HG03159 (cell line): ENCODE results near the gene RACGAP1.

Source experiments
- ATAC-seq: cut with Tn5 transposase; IDR thresholded peaks from one replicate; pipeline ENCODE4 v1.9.1; 2021; ENCODE audit warnings: mild to moderate bottlenecking, moderate library complexity; ENCODE audit not compliant: unreplicated experiment

Gene RACGAP1

GRCh38 chr12:50057000-50057841, 31.9 kb upstream of the RACGAP1 start, which contains the start of gene ASIC1:
TSS of gene ASIC1 (plus strand) at chr12:50057596. CDS start at chr12:50058767, 1,171 bp downstream.
- ATAC-seq: no peak

GRCh38 chr12:50056639-50056976, 31.3 kb upstream of the RACGAP1 start:
- no peak for ATAC-seq

- no peak for ATAC-seq
These were observed 30.7 kb upstream of the RACGAP1 start for GRCh38 chr12:50055831-50056638.

- no peak for ATAC-seq
These were observed 28.3 kb upstream of the RACGAP1 start for GRCh38 chr12:50053583-50053982.

- no peak for ATAC-seq
These were observed 27.7 kb upstream of the RACGAP1 start for GRCh38 chr12:50052964-50053363.

- no peak for ATAC-seq
These were observed 27.2 kb upstream of the RACGAP1 start for GRCh38 chr12:50052544-50052943.

- no peak for ATAC-seq
These were observed 26.0 kb upstream of the RACGAP1 start for GRCh38 chr12:50051101-50051806.

- ATAC-seq: no peak
These were observed 25.3 kb upstream of the RACGAP1 start for GRCh38 chr12:50050410-50051098.

GRCh38 chr12:50050119-50050385, 24.8 kb upstream of the RACGAP1 start:
- ATAC-seq: no peak

GRCh38 chr12:50049254-50050118, 24.2 kb upstream of the RACGAP1 start:
- ATAC-seq: no peak

GRCh38 chr12:50047693-50048250, 22.5 kb upstream of the RACGAP1 start:
- no peak for ATAC-seq

GRCh38 chr12:50043854-50044253, 18.6 kb upstream of the RACGAP1 start:
- ATAC-seq: no peak

GRCh38 chr12:50043308-50043707, 18.0 kb upstream of the RACGAP1 start:
- no peak for ATAC-seq

GRCh38 chr12:50042693-50043092, 17.4 kb upstream of the RACGAP1 start:
- no peak for ATAC-seq

- no peak for ATAC-seq
These were observed 16.7 kb upstream of the RACGAP1 start for GRCh38 chr12:50041962-50042361.

GRCh38 chr12:50041062-50041860, 16.0 kb upstream of the RACGAP1 start:
- ATAC-seq: no peak

- ATAC-seq: no peak
These were observed 15.4 kb upstream of the RACGAP1 start for GRCh38 chr12:50040657-50041056.

GRCh38 chr12:50039151-50039835, 14.0 kb upstream of the RACGAP1 start:
- ATAC-seq: no peak
